HG02763 (cell line): ENCODE data around the gene EEIG1.

Experiments used
- ATAC-seq: cut with Tn5 transposase; IDR thresholded peaks from one replicate; pipeline ENCODE4 v1.9.1; 2021; ENCODE audit warnings: mild to moderate bottlenecking, moderate library complexity; ENCODE audit not compliant: unreplicated experiment

Gene EEIG1

DNA sequence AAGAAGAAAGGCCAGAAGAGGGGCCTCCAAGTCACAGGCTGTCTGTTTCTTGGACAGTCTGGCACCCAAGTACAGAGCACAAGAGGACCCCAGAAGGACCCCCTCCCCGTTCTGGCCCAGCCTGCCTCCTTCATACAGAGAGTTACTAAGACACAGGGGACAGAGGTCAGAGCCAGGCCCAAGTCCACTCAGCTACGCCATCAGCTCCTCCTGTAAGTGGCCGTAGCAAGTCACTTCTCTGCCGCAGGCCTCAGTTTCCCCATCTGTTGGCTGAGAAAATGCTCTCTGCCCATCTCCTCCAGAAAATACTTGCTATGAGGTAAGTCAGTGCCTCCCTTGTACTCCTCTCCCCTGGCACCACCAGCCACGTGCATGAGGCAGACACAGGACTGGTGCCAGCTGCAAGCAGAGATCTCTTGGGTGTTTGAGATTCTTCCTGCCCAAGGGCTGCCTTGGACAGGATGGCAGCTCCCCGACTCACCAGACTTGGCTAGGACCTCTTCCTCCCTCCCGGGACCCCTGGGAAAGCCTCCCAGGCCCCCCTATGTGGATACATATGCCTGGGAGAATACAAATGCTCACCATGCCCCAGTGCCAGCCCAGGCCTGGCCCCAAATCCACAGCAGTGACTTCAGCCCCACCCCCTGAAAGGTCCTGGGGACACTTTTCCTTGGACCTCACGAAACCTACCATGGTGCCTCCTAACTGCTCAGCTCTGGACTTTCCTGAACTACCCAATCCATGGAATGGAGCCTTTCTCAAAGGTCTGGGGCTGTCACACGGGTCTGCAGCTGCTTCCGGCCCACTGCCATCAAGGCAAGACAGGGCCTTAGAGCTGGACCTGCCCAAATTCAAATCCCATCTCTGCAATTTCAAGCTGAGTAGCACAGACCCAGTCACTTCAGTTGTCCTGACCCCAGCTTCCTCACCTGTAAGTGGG, 5.1 kb downstream of the EEIG1 start:
- no peak for ATAC-seq

DNA sequence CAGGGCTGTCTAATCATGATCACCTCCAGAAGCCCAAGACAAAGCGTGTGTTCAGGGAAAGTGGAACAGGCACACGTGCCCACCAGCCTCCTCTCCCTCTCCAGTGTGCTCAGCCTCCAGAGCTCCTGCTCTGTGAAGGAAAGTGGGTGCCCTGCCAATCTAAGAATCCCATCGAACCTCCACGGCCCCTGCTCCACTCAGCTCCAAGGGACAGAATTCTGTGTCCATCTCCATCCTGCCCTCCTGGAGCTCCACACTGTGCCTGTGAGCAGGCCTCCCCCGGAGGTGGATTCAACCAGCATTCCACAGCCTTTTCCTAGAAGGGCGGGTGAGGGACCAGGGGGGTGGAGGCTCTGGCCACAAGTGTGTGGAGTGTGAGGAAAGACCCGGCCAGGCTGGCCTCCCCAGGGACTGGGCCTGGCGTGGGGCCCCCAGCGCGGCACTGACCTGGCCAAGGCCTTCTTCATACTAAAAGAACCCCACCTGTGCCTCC, 6.0 kb downstream of the EEIG1 start:
- ATAC-seq: no peak

DNA sequence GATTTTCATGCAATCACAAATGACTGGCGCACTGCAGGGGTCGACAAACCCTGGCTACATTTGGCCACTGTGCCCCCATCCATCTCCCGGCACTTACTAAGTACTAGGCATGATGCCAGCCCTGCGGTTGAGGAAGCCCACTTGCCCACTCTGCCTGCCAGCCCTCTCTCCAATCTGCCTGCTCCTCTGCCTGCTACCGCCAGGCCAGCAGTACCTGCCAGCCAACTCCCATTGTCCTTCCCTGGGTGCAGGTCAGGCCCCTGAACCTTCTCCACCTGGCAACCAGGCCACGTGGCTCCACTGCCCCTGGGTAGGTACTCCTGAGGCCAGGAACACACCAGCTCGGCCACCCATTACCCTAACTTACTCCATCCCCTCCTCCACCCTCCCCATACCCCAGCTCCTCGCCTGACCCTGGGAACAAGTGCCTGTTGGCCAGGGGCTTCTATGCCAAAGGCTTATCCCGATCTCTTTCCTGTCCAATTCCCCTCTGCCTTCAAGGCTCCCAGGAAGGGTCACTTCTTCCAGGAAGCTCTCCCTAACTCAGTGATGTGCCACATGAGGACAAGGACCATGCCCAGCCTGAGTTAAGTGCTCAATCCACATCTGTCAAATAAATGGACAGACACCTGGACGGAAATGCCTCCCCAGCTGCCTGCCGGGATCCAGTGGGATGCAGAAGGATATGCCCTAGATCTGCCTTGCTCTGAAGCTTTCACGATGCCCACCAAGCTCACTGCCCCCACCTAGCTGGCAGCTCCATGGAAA, 6.6 kb downstream of the EEIG1 start:
- no peak for ATAC-seq

DNA sequence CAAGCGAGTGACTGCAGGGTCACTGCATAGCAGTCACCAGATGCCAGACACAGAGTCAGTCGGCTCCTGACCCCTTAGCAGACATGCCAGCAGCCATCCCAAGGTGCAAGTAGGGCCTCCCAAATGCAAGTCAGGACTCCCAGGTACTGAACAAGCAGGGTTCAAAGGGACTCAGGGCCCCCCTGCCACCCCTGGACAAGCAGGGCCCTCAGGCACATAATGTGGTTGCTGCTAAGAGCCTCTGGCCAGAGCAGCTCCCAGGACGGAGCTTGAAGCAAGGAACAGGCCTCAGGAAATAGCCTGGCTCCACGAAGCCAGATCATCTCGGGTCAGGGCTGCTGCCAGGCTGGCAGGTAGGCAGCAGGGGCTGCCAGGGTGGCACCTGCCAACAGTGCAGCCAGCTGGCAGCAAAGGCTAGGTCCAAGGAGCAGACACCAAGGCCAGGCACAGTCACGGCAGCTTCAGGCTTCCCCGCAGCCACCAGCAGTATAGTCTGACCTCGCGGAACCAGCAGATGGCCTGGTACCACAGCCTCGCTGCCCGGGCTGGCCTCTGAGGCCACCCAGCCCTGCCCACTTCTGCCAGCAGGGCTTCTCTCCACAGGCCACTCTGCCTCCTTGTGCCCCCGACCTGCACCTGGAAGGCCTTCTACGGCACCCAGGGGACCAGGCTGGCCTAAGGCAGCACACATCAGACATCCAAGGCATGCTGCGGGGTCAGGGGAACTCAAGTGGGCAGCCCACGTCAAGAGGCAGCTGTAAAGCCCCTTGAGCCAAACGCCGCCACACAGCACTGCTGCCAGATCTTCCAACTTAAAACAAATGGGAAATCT, 7.4 kb downstream of the EEIG1 start:
- no peak for ATAC-seq

DNA sequence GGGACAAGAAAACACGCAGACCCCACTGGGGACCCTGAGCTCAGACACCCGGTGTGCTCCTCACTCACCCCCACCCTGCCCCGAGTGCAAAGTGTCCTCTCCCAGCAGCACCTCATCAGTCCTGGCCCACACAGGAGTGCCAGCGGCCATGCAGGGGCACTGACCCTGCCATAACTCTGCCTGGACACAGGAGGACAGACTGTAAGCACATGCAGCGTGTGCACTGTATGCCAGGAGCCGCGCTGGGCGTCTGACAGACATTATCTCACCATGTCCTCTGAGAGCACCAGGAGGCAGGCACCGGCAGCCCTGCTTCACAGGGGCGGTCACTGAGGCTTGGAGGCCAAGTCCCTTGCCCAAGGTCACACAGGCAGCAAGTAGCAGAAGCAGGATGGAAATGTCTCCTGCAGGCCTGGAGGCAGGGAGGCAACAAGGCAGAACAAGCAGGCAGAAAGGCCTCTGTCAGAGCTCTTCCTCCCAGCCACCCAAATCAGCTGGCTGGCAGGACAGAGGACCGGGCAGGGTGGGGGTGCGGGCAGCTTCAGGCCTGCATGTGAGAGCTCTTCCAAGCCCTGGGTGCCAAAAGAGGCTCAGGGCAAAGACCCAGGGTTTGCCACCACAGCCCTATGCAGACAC, 8.4 kb downstream of the EEIG1 start:
- ATAC-seq: no peak

DNA sequence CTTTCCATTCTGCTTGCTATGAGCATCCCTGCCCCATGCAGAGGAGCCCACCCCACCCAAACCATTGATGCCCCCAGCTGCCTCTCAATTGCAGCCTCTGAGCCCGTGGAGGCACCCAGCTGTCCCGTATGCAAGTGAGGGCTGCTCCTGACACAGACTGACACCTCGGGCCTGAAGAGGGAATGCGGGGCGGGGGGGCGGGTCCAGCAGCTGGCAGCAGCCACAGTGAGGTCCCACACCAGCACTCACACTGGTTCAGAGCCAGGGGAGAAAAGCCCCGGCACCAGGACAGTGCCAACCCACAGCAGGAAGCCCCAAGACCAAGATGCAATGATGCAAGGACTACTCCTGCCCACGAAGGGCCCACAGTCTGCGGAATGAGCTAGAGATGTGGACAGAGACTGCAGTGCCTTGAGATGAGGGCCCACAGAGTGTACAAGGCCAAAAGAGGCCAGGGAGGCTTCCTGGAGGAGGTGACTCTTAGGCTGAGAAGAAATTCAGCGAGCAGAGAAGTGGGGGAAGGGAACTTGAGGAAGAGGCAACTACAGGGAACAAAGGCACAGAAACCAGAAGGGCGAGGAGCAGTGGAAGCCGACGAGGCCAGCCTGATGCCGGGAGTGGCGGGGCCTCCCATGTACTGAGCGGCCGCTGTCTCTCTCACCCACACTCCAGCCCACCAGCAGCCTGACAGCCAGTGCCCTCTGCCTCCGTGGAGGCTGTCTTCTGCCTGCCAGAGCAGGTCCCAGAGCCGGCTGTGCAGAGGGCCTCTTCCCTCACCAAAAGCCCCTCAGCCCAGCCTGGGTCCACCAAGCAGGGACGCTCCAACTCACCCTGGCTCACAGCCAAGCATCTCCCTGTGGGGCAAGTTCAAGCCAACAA, 9.2 kb downstream of the EEIG1 start:
- no peak for ATAC-seq

DNA sequence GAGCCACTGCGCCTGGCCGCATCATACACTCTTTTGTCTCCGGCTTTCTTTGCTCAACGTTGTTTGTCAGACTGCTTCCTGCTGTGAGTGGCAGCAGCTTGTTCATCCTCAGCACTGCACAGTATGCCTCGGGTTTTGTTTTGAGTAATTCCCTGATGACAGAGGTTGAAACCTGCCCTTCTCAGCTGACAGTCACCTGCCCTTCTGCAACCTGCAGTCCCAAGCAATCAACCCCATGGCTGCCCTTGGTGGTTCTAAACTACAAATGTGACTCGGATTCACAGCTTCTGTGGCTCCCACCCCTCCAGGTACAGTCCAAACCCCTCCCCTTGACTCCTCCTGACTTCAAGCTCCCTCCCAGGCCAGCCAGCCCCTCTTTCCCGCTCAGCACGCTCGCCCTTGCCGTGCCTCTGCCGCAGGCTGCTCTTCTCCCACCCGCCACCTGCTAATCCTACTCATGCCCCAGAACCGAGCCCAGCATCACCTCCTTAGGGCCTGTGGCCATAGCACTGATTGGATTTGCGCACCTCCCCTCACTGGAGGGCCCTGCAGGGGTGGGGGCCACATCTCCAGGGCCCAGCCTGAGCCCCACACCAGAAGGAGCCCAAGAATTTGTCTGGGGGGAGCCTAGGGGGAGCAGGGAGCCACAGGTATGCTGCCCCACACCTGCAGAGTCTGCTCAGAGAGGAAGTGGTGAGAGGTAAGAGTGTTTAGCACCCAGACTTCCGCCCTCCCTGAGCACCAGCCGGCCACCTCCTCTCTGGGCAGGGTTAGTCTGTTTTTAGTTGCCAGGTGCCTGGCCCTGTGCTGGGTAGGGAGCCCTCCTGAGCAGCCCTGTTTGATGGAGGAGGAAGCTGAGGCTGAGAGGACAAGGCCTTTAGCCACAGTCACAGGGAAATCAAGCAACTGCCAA, 10.1 kb downstream of the EEIG1 start:
- ATAC-seq: peak; percentile 75

DNA sequence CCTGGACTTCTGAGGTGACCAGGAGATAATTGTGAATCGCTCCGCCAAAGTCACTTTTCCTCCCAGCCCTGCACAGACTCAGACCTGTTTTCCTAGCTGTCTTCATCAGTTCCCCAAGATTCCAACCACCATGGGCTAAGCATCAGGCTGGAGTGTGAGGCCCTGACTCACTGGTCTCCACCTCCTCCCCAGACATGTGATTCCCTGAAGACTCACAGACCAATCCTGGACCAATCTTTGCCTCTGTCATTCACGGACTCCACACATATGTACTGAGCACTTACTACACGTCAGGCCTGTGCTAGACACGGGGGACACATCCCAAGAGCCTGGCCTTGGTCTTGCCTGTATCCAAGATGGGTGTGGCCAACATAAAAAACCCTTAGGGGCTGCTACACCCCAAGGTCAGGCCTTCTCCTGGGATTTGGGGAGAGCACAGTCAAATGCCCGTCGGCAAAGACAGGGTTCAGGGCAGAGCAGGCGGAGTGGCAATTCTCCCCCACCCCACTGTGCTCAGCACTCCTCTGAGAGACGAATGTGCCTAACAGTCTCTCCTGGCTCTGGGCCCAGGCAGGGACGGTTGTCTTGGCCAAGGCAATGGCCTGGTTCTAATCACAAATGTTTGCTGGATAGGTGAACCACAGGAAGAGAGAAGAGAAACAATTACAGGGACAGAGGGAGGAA, 11.9 kb downstream of the EEIG1 start:
- no peak for ATAC-seq

DNA sequence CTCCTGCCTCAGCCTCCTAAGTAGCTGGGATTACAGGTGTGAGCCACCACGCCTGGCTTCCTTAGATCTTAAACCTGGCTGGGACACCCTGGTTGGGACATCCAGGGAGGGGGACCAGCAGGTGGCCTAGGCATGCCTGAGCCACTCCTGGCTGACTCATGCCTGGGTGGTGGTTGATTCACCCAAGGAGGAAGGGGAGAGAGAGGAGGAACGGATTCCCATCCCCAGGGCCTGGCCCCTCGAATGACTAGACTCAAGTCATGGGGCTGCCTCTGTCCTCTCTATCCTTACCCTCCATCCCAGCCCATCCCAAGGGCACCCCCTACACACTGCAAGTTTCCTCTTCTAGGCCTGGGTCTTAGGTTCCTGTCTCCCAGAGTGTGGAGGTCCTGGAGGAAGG, 12.7 kb downstream of the EEIG1 start:
- ATAC-seq: no peak

DNA sequence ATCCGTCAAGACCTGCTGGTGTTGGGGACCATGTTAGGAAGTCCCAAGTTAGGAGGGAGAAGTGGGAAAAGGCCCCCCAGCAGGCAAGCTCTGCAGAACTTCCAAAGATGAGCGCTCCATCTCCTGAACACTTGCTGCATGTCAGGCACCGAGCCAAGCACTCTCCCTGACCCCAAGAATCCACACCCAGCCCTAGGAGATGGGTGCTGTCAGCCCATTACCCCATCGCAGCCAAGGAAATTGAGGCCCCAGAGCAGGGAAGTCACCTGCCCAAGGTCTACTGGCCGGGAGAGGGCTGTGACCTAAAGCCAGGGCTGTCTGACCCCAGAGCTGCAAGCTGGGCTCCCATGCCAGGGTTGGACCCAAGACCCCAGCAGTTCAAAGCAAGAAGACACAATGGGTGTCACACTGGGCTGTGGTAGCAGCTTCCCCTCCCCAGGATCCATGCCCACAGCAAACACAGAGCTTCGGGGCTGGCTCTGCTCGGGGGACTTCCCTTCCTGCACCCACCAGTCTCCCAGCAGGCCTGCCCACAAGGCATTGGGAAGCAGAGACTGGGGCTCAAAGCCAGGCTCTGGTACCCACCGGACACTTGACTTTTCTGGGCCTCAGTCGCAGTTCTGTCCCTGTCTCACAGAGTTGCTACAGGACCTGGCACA, 13.5 kb downstream of the EEIG1 start:
- ATAC-seq: no peak

DNA sequence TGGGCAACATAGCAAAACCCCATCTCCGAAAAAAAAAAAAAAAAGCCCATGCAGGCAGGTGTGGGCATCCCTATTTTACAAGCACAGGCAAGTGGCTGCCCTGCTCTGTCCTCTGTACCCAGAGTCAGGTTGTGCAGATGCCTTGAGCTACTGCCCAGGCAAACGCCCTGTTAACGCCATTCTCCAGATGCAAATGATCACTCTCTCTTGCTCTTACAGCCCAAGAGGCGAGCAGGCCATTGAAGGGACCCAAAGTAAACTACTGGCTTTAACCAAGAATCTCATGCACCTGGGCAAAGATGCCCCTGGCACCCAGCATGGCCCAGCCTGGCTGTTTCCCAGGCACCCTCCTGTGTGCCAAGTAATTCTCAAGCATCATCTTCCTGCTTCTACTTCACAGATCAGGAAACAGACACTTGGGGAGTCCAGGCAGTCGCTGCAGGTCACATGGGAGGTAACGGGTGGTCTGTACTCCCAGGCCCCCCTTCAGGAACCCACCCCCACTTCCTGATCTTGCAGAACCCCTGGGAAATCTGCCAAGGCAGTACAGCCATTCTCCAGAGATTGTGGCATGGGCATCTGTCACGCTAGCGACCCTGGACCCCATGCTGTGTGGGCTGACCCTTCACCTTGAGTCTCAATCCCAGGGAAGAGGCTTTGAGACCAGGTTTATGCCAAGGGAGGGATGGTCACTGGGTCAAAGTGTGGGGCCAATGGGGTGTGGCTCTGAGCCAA, 14.2 kb downstream of the EEIG1 start:
- ATAC-seq: no peak

DNA sequence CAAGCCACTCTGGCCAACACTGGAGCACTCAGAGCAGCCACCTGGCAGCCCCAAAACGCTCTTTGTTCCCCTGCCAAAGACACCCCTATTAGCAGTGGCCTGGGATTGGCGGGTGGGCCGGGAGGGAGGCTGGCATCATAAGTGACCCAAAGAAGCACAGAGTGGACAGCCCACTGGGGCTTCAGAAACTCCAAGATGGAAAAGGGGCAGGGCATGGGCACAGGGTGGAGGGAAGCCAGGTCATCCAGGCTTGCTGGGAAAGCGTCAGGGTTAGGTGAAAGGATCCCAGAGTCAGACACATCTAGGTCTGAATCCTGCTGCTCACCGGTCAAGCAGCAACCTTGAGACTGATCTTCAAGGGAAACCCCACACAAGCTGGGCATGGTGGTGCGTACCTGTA, 14.8 kb downstream of the EEIG1 start:
- ATAC-seq: no peak

DNA sequence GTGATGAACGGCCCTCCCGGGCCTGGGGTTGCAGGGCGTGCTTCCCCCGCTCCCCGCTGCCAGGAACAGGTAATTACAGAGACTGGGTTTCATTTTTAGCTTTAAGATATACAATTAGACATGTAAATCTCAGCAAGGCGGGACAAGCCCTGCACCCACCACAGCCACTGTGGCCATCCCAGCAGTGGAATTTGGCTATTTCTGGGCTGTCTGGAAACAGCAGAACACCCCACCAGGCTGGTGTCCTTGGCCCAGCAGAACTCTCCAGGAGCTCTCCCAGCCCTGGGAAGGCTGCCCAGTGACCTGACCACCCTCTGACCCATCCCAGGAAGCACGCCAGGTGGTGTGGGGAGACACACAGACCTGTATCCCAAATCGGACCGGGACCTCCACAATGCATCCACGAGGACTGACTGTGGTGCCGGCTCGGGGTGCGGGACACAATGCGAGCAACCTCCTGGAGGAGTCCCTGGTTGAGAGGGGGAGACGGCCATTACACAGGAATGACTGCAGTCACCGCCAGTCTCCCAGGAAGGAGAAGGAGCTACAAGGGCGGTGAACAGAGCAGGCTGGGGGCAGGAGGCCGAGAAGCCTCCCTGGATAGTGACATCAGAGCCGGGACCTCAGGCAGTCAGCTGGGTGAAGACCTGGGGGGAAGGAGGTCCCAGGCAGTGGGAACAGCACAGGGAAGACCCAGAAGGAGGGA, 17.3 kb downstream of the EEIG1 start:
- ATAC-seq: no peak

DNA sequence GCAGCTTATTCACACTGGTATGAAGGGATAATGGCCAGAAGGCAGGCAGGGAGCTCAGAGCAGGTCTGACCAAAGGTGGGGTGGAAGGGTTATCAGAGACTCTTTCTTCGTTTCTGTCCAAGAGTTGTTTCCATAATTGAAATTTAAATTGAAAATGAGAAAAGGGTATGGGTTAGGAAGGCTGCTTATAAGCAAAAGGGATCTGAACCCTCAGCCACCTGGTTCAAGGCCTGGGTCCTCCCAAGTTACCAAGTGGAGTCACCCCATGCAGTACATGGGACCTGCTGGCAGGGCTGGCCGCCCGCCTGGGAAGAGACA, 17.8 kb downstream of the EEIG1 start:
- no peak for ATAC-seq

DNA sequence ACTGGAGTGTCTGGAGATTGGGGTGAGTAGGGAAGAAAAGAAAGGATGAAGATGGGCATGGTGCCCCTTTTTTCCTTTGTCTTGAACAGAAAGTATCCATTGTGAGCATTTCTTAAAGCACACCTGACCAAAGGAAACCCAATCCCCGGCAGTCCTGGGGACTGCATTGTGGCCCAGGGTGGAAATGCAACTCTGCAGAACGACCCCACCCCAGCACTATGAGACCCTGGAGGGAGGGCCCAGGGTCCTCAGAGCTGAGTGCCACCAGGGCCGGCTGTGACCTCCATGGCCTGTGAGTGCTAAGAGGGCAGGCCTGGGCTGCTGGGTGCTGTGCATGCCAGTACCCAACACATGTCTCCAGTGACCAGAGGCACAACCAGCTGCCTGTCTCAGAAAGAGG, 18.5 kb downstream of the EEIG1 start:
- ATAC-seq: no peak

DNA sequence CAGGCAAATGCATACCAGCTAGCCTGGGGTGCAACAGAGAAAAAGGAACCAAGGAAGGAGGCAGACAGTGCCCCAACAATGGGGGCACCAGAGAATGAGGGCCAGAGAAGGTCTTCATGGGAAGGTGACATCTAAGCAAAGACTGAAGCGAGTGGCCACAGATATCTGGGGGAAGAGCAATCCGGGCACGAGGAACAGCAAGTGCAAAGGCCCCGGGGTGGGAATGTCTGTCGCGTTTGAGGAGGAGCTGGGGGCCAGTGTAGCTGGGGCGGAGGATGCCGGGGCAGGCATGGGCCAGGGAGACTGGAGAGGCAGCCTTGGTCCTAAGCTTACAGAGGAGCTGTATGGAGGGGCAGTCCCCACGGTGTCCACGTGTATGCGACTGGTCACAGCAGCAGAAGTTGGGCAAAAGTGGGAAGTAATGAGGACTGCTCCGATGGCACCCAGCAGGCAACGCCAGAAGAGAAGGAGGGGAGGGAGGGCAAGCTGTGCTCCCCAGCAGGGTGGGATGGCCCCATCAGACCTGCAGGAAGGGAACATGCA, 19.1 kb downstream of the EEIG1 start:
- no peak for ATAC-seq
